HepG2 (cell line): ENCODE data around the gene COL26A1. TPM values are rescaled to one million over a fixed set of nuclear protein-coding genes. Genes with fewer than 3 reads are reported as not detected.

ENCODE experiments used
- ATAC-seq: fragments of 200-7000 bp; cut with Tn5 transposase; 3 replicates; pipeline ENCODE4 v1.9.1; 2020; ENCODE audit warnings: mild to moderate bottlenecking, moderate library complexity
- BruUV-seq: library from RNA; stranded (reverse); fragments of 400-500 nt; replicated peaks from 2 replicates; lab custom pipeline; 2021; lab: Mats Ljungman, UMichigan
- CTCF ChIA-PET: fragments of 300-600 bp; formaldehyde crosslinking; extraction: SDS; loops from one replicate; lab custom pipeline; 2021; ENCODE audit warnings: low total read pairs, inconsistent platforms, low intra/inter-chr PET ratio; lab: Yijun Ruan, JAX
- POLR2A ChIA-PET: fragments of 350-600 bp; sonication (Branson Sonifier 250); formaldehyde crosslinking; loops from one replicate; lab custom pipeline; 2020; ENCODE audit warnings: antibody characterized with exemption, inconsistent platforms; lab: Yijun Ruan, JAX
- DNase-seq: peaks from one replicate; pipeline ENCODE4 v3.0.0-alpha.2; 2015; ENCODE audit warnings: low spot score
- FAIRE-seq: peaks from 3 replicates; lab custom pipeline; 2011; peaks lifted over from hg19 to GRCh38; lab: Jason Lieb, UNC
- H2AFZ ChIP-seq: one replicate; pipeline ENCODE4 v1.6.1; 2011; ENCODE audit warnings: low read length, inconsistent platforms
- H3K27ac ChIP-seq: fragments of 300-600 bp; 3 replicates; pipeline ENCODE4 v1.8.0; 2011; ENCODE audit warnings: mixed run types, mild to moderate bottlenecking, mixed read lengths, low read length, inconsistent platforms; ENCODE audit not compliant: insufficient read depth; ENCODE audit errors: extremely low read length
- H3K27me3 ChIP-seq, 2 experiments: fragments of 200-600 bp in 1 of 2; 2 replicates in 1 of 2; 3 replicates in 1 of 2; pipeline versions ENCODE4 v1.6.0 to v1.8.0; 2011; ENCODE audit warnings: low read length in 2 of 2, mild to moderate bottlenecking in 2 of 2, moderate library complexity in 2 of 2, inconsistent platforms in 1 of 2; ENCODE audit not compliant: insufficient read depth in 2 of 2, control insufficient read depth in 1 of 2
- H3K36me3 ChIP-seq, 2 experiments: fragments of 200-600 bp in 1 of 2; replicated peaks in 1 of 2; 2 replicates in 1 of 2; 3 replicates in 1 of 2; pipeline versions ENCODE4 v1.5.1 to v1.8.0; 2011; ENCODE audit warnings: low read length in 2 of 2, inconsistent platforms in 1 of 2; ENCODE audit not compliant: insufficient read depth in 2 of 2, control insufficient read depth in 1 of 2
- H3K4me1 ChIP-seq: 2 replicates; pipeline ENCODE4 v1.5.1; 2012; ENCODE audit warnings: low read length, inconsistent platforms; ENCODE audit not compliant: insufficient read depth
- H3K4me2 ChIP-seq: 2 replicates; pipeline ENCODE4 v1.6.0; 2011; ENCODE audit warnings: low read depth, low read length, inconsistent platforms
- H3K4me3 ChIP-seq, 3 experiments: fragments of 200-600 bp in 1 of 3; sonication (generic), shearing (Covaris generic) in 1 of 3; replicated peaks in 1 of 3; 2 replicates each; pipeline ENCODE4 v1.5.1; 2011 to 2016; ENCODE audit warnings: low read length in 3 of 3, inconsistent platforms in 2 of 3, low read depth in 2 of 3, mild to moderate bottlenecking in 2 of 3, control low read depth in 1 of 3, mixed read lengths in 1 of 3; ENCODE audit not compliant: insufficient read depth in 1 of 3
- H3K79me2 ChIP-seq: one replicate; pipeline ENCODE4 v1.6.1; 2011; ENCODE audit warnings: low read length, inconsistent platforms; ENCODE audit not compliant: insufficient read depth
- H3K9ac ChIP-seq: 2 replicates; pipeline ENCODE4 v1.6.0; 2011; ENCODE audit warnings: mild to moderate bottlenecking, low read depth, low read length, inconsistent platforms; ENCODE audit not compliant: insufficient read depth
- H3K9me3 ChIP-seq: 2 replicates; pipeline ENCODE4 v1.5.1; 2012; ENCODE audit warnings: mild to moderate bottlenecking, low read length
- H4K20me1 ChIP-seq: 2 replicates; pipeline ENCODE4 v1.6.0; 2011; ENCODE audit warnings: inconsistent platforms, mild to moderate bottlenecking, low read length, moderate library complexity; ENCODE audit not compliant: insufficient read depth
- BRF2 ChIP-seq: sonication (generic); formaldehyde crosslinking; IDR thresholded peaks from 2 replicates; pipeline ENCODE4 v1.8.1; 2022; ENCODE audit warnings: mild to moderate bottlenecking, missing genetic modification reagents
- HNF4A ChIP-seq: sonication (generic); formaldehyde crosslinking; IDR thresholded peaks from 2 replicates; pipeline ENCODE4 v1.4.0; 2020; ENCODE audit warnings: missing genetic modification reagents
- PHF21A ChIP-seq: sonication (generic); formaldehyde crosslinking; IDR thresholded peaks from 2 replicates; pipeline ENCODE4 v1.5.0; 2020; ENCODE audit warnings: mild to moderate bottlenecking, missing genetic modification reagents
- PTBP1 ChIP-seq: fragments of 200-400 bp; formaldehyde crosslinking; IDR thresholded peaks from 2 replicates; pipeline ENCODE4 v1.6.1; 2018; ENCODE audit warnings: low read length, low read depth; ENCODE audit not compliant: poor library complexity, severe bottlenecking
- ZMYM2 ChIP-seq: sonication (generic); formaldehyde crosslinking; IDR thresholded peaks from 2 replicates; pipeline ENCODE4 v1.8.0; 2022; ENCODE audit warnings: mild to moderate bottlenecking, missing genetic modification reagents
- ZNF367 ChIP-seq: sonication (generic); formaldehyde crosslinking; IDR thresholded peaks from 2 replicates; pipeline ENCODE4 v1.4.0; 2020; ENCODE audit warnings: missing genetic modification reagents, borderline replicate concordance
- ZNF382 ChIP-seq: sonication (generic); formaldehyde crosslinking; IDR thresholded peaks from 2 replicates; pipeline ENCODE4 v1.5.0; 2020; ENCODE audit warnings: missing genetic modification reagents, mild to moderate bottlenecking, borderline replicate concordance
- ZNF496 ChIP-seq: sonication (generic); formaldehyde crosslinking; IDR thresholded peaks from 2 replicates; pipeline ENCODE4 v1.8.1; 2023; ENCODE audit warnings: mild to moderate bottlenecking, moderate library complexity, missing genetic modification reagents; ENCODE audit not compliant: insufficient replicate concordance
- WGBS: methylation state at CpG from one replicate; pipeline ENCODE4 v1.1.6; 2017; ENCODE audit warnings: low lambda C conversion rate; 5-methylcytosine and 5-hydroxymethylcytosine counted together
- in situ Hi-C: cut with HindIII; loops from 2 replicates; pipeline ENCODE4 v1.10.0; 2017; ENCODE audit warnings: low pct_unique_long_range_greater_than_20kb; ENCODE audit not compliant: extremely low pct_ligation_motif_present
- intact Hi-C: fragments of 100-400 bp; cut with micrococcal nuclease; formaldehyde crosslinking; loops from one replicate; pipeline ENCODE4 v1.10.0; 2022; ENCODE audit not compliant: unreplicated experiment
- polyA plus RNA-seq, 8 experiments: library from polyadenylated mRNA; depleted of rRNA in 3 of 8; stranded (reverse) in 7 of 8; unstranded in 1 of 8; fragments of >200 nt; fragmentation: Illumina TruSeq in 4 of 8; extraction: Trizol in 4 of 8; gene quantifications; 2 replicates each; pipeline versions ENCODE4 v1.2.1 to v1.2.3, GENCODE V29; 2011 to 2016; ENCODE audit warnings: low read depth in 4 of 8, missing spikeins in 1 of 8, mixed read lengths in 1 of 8; ENCODE audit not compliant: insufficient read depth in 1 of 8
- total RNA-seq, 5 experiments: library from RNA; depleted of rRNA; stranded (reverse); fragments of >200 nt; fragmentation: Illumina TruSeq; extraction: Trizol; gene quantifications; 2 replicates each; pipeline ENCODE4 v1.2.3, GENCODE V29; 2016; ENCODE audit warnings: low read depth in 1 of 5

Gene COL26A1
- total and polyA plus RNA-seq, 2 of the 13 experiments (the other 11 are each of a cell fraction or from before 2014, with no cell fraction given) = 7.8 to 9.2 TPM

- TF ChIP-seq ZNF496 (CRISPR knock-in tag) (no peak), ZMYM2 (CRISPR knock-in tag) (no peak), PTBP1 (no peak)
Observed at GRCh38 chr7:101453617-101454016, 90.9 kb downstream of the COL26A1 start (continued).

- Histone ChIP-seq H3K27me3 (no peaks in the 10 kb centered on the region), H3K9me3 (no peaks in the 10 kb centered on the region), H3K4me3 (no peak overlapping the region), H3K4me1 (no peaks in the 10 kb centered on the region), H3K4me2 (no peak overlapping the region), H3K27ac (no peak overlapping the region), H3K9ac (no peak overlapping the region), H3K79me2 (no peaks in the 10 kb centered on the region), H3K36me3 (no peaks in the 10 kb centered on the region), H2AFZ (no peak overlapping the region), H4K20me1 (no peaks in the 10 kb centered on the region)
- intact Hi-C loops = no loop called here
- in situ Hi-C loops = no loop called here
- TF ChIP-seq HNF4A (CRISPR knock-in tag) (no peak), ZNF367 (no peak), BRF2 (CRISPR knock-in tag) (no peak), ZNF382 (CRISPR knock-in tag) (no peak), PHF21A (CRISPR knock-in tag) (no peak)
- BruUV-seq = no TSS peak
- 53% methylated on average over 6 of the region's 6 CpGs for WGBS
- no peak for ATAC-seq
- POLR2A ChIA-PET = no interaction called here
- FAIRE-seq = no peak
- DNase-seq = no peak
- CTCF ChIA-PET = interaction anchor here (0.6 kb wide), 1 partner anchor 82 kb away, joined by 3 read pairs; no protein-coding TSS in a partner anchor
Observed at GRCh38 chr7:101457001-101457750, 94.5 kb downstream of the COL26A1 start.
